HepG2 (cell line): ENCODE measurements around the gene CACTIN. TPM values are rescaled to one million over a fixed set of nuclear protein-coding genes. Genes with fewer than 3 reads are reported as not detected.

Experiments
- ATAC-seq: fragments of 200-7000 bp; cut with Tn5 transposase; 3 replicates; pipeline ENCODE4 v1.9.1; 2020; ENCODE audit warnings: mild to moderate bottlenecking, moderate library complexity
- Bru-seq: library from RNA; stranded (reverse); fragments of 400-500 nt; gene quantifications from one replicate; lab custom pipeline; 2021; lab: Mats Ljungman, UMichigan
- BruChase-seq, 2 experiments: library from RNA; stranded (reverse); fragments of 400-500 nt; gene quantifications; one replicate each; lab custom pipeline; 2021; lab: Mats Ljungman, UMichigan
- BruUV-seq: library from RNA; stranded (reverse); fragments of 400-500 nt; replicated peaks from 2 replicates; lab custom pipeline; 2021; lab: Mats Ljungman, UMichigan
- CTCF ChIA-PET: fragments of 300-600 bp; formaldehyde crosslinking; extraction: SDS; loops from one replicate; lab custom pipeline; 2021; ENCODE audit warnings: low total read pairs, inconsistent platforms, low intra/inter-chr PET ratio; lab: Yijun Ruan, JAX
- POLR2A ChIA-PET: fragments of 350-600 bp; sonication (Branson Sonifier 250); formaldehyde crosslinking; loops from one replicate; lab custom pipeline; 2020; ENCODE audit warnings: antibody characterized with exemption, inconsistent platforms; lab: Yijun Ruan, JAX
- DNase-seq: peaks from one replicate; pipeline ENCODE4 v3.0.0-alpha.2; 2015; ENCODE audit warnings: low spot score
- FAIRE-seq: peaks from 3 replicates; lab custom pipeline; 2011; peaks lifted over from hg19 to GRCh38; lab: Jason Lieb, UNC
- H2AFZ ChIP-seq: one replicate; pipeline ENCODE4 v1.6.1; 2011; ENCODE audit warnings: low read length, inconsistent platforms
- H3K27ac ChIP-seq: fragments of 300-600 bp; 3 replicates; pipeline ENCODE4 v1.8.0; 2011; ENCODE audit warnings: mixed run types, mild to moderate bottlenecking, mixed read lengths, low read length, inconsistent platforms; ENCODE audit not compliant: insufficient read depth; ENCODE audit errors: extremely low read length
- H3K27me3 ChIP-seq, 2 experiments: fragments of 200-600 bp in 1 of 2; 2 replicates in 1 of 2; 3 replicates in 1 of 2; pipeline versions ENCODE4 v1.6.0 to v1.8.0; 2011; ENCODE audit warnings: low read length in 2 of 2, mild to moderate bottlenecking in 2 of 2, moderate library complexity in 2 of 2, inconsistent platforms in 1 of 2; ENCODE audit not compliant: insufficient read depth in 2 of 2, control insufficient read depth in 1 of 2
- H3K36me3 ChIP-seq, 2 experiments: fragments of 200-600 bp in 1 of 2; replicated peaks in 1 of 2; 2 replicates in 1 of 2; 3 replicates in 1 of 2; pipeline versions ENCODE4 v1.5.1 to v1.8.0; 2011; ENCODE audit warnings: low read length in 2 of 2, inconsistent platforms in 1 of 2; ENCODE audit not compliant: insufficient read depth in 2 of 2, control insufficient read depth in 1 of 2
- H3K4me1 ChIP-seq: 2 replicates; pipeline ENCODE4 v1.5.1; 2012; ENCODE audit warnings: low read length, inconsistent platforms; ENCODE audit not compliant: insufficient read depth
- H3K4me2 ChIP-seq: 2 replicates; pipeline ENCODE4 v1.6.0; 2011; ENCODE audit warnings: low read depth, low read length, inconsistent platforms
- H3K4me3 ChIP-seq, 3 experiments: fragments of 200-600 bp in 1 of 3; sonication (generic), shearing (Covaris generic) in 1 of 3; replicated peaks in 1 of 3; 2 replicates each; pipeline ENCODE4 v1.5.1; 2011 to 2016; ENCODE audit warnings: low read length in 3 of 3, inconsistent platforms in 2 of 3, low read depth in 2 of 3, mild to moderate bottlenecking in 2 of 3, control low read depth in 1 of 3, mixed read lengths in 1 of 3; ENCODE audit not compliant: insufficient read depth in 1 of 3
- H3K79me2 ChIP-seq: one replicate; pipeline ENCODE4 v1.6.1; 2011; ENCODE audit warnings: low read length, inconsistent platforms; ENCODE audit not compliant: insufficient read depth
- H3K9ac ChIP-seq: 2 replicates; pipeline ENCODE4 v1.6.0; 2011; ENCODE audit warnings: mild to moderate bottlenecking, low read depth, low read length, inconsistent platforms; ENCODE audit not compliant: insufficient read depth
- H3K9me3 ChIP-seq: 2 replicates; pipeline ENCODE4 v1.5.1; 2012; ENCODE audit warnings: mild to moderate bottlenecking, low read length
- H4K20me1 ChIP-seq: 2 replicates; pipeline ENCODE4 v1.6.0; 2011; ENCODE audit warnings: inconsistent platforms, mild to moderate bottlenecking, low read length, moderate library complexity; ENCODE audit not compliant: insufficient read depth
- ARNT2 ChIP-seq: sonication (generic); formaldehyde crosslinking; IDR thresholded peaks from 2 replicates; pipeline ENCODE4 v1.8.0; 2022; ENCODE audit warnings: mild to moderate bottlenecking, low read depth, missing genetic modification reagents, moderate library complexity
- DMAP1 ChIP-seq: IDR thresholded peaks from 2 replicates; pipeline ENCODE4 v1.6.1; 2016
- GATA4 ChIP-seq: sonication (generic); IDR thresholded peaks from 2 replicates; pipeline ENCODE4 v1.6.1; 2016; ENCODE audit warnings: antibody characterized with exemption, low read depth, borderline replicate concordance
- GFI1 ChIP-seq: sonication (generic); formaldehyde crosslinking; IDR thresholded peaks from 2 replicates; pipeline ENCODE4 v1.5.0; 2020; ENCODE audit warnings: missing genetic modification reagents, mild to moderate bottlenecking, borderline replicate concordance
- MED8 ChIP-seq: sonication (generic); formaldehyde crosslinking; IDR thresholded peaks from 2 replicates; pipeline ENCODE4 v1.8.1; 2023; ENCODE audit warnings: mild to moderate bottlenecking, missing genetic modification reagents; ENCODE audit not compliant: insufficient replicate concordance
- NR2F2 ChIP-seq: IDR thresholded peaks from 2 replicates; pipeline ENCODE4 v1.6.1; 2012; ENCODE audit warnings: low read depth, inconsistent platforms, borderline replicate concordance
- TFAP4 ChIP-seq: sonication (generic); IDR thresholded peaks from 2 replicates; pipeline ENCODE4 v1.6.1; 2016; ENCODE audit warnings: low read depth, borderline replicate concordance
- ZNF30 ChIP-seq: sonication (generic); formaldehyde crosslinking; IDR thresholded peaks from 2 replicates; pipeline ENCODE4 v1.5.0; 2020; ENCODE audit warnings: mild to moderate bottlenecking, missing genetic modification reagents
- ZNF574 ChIP-seq: sonication (generic); formaldehyde crosslinking; IDR thresholded peaks from 2 replicates; pipeline ENCODE4 v1.4.0; 2020; ENCODE audit warnings: missing genetic modification reagents
- ZNF746 ChIP-seq: sonication (generic); formaldehyde crosslinking; IDR thresholded peaks from 2 replicates; pipeline ENCODE4 v1.8.0; 2022; ENCODE audit warnings: mild to moderate bottlenecking, missing genetic modification reagents
- ZNF841 ChIP-seq: sonication (generic); formaldehyde crosslinking; IDR thresholded peaks from 2 replicates; pipeline ENCODE4 v1.8.1; 2023; ENCODE audit warnings: missing genetic modification reagents, borderline replicate concordance
- ZNF891 ChIP-seq: sonication (generic); formaldehyde crosslinking; IDR thresholded peaks from 2 replicates; pipeline ENCODE4 v1.5.0; 2020; ENCODE audit warnings: mild to moderate bottlenecking, missing genetic modification reagents
- WGBS: methylation state at CpG from one replicate; pipeline ENCODE4 v1.1.6; 2017; ENCODE audit warnings: low lambda C conversion rate; 5-methylcytosine and 5-hydroxymethylcytosine counted together
- in situ Hi-C: cut with HindIII; loops from 2 replicates; pipeline ENCODE4 v1.10.0; 2017; ENCODE audit warnings: low pct_unique_long_range_greater_than_20kb; ENCODE audit not compliant: extremely low pct_ligation_motif_present
- intact Hi-C: fragments of 100-400 bp; cut with micrococcal nuclease; formaldehyde crosslinking; loops from one replicate; pipeline ENCODE4 v1.10.0; 2022; ENCODE audit not compliant: unreplicated experiment
- long read RNA-seq, 2 experiments: library from RNA in 1 of 2; library from polyadenylated mRNA in 1 of 2; stranded (forward) in 1 of 2; unstranded in 1 of 2; transcript quantifications; one replicate each; pipeline ENCODE4 v2.0.0, GENCODE V29; 2019 to 2022
- polyA minus RNA-seq, 3 experiments: library from RNA; depleted of rRNA, polyadenylated mRNA; stranded (reverse); fragments of >200 nt; gene quantifications; 2 replicates each; pipeline ENCODE4 v1.2.3, GENCODE V29; 2011; ENCODE audit warnings: low replicate concordance in 1 of 3
- polyA plus RNA-seq, 8 experiments: library from polyadenylated mRNA; depleted of rRNA in 3 of 8; stranded (reverse) in 7 of 8; unstranded in 1 of 8; fragments of >200 nt; fragmentation: Illumina TruSeq in 4 of 8; extraction: Trizol in 4 of 8; gene quantifications; 2 replicates each; pipeline versions ENCODE4 v1.2.1 to v1.2.3, GENCODE V29; 2011 to 2016; ENCODE audit warnings: low read depth in 4 of 8, missing spikeins in 1 of 8, mixed read lengths in 1 of 8; ENCODE audit not compliant: insufficient read depth in 1 of 8
- total RNA-seq, 5 experiments: library from RNA; depleted of rRNA; stranded (reverse); fragments of >200 nt; fragmentation: Illumina TruSeq; extraction: Trizol; gene quantifications; 2 replicates each; pipeline ENCODE4 v1.2.3, GENCODE V29; 2016; ENCODE audit warnings: low read depth in 1 of 5

The CACTIN gene
- total RNA-seq (2016; rRNA removed; fragmentation: Illumina TruSeq; extraction: Trizol) (11.1 and 16.6 TPM in 2 replicates), polyA plus RNA-seq (2011; rRNA removed) (10.0 and 11.5 TPM in 2 replicates), polyA minus RNA-seq (2011; rRNA and poly(A)+ RNA removed; ENCODE audit: low replicate concordance) (9.7 and 19.5 TPM in 2 replicates), Bru-seq, nascent RNA (percentile 48 among the genes with signal in this experiment), BruChase-seq, experiment 1, labeled RNA remaining after a 6-hour chase (percentile 72 among the genes with signal in this experiment), BruChase-seq, experiment 2, labeled RNA remaining after a 2-hour chase (percentile 60 among the genes with signal in this experiment)
- 2.8 and 3.1 TPM in 2 replicates for total RNA-seq (2016; cell fraction: cytosol; rRNA removed; fragmentation: Illumina TruSeq; extraction: Trizol; ENCODE audit: low read depth)
- total RNA-seq (2016; cell fraction: insoluble cytoplasmic fraction; rRNA removed; fragmentation: Illumina TruSeq; extraction: Trizol) = 11.2 and 17.9 TPM in 2 replicates
- total RNA-seq (2016; cell fraction: membrane; rRNA removed; fragmentation: Illumina TruSeq; extraction: Trizol) = 4.7 and 5.6 TPM in 2 replicates
- total RNA-seq (2016; cell fraction: nucleus; rRNA removed; fragmentation: Illumina TruSeq; extraction: Trizol) = 9.0 and 11.6 TPM in 2 replicates
- polyA plus RNA-seq (2011; cell fraction: cytosol; rRNA removed) = 6.6 and 11.2 TPM in 2 replicates
- 31.8 and 41.5 TPM in 2 replicates for polyA plus RNA-seq (2011; cell fraction: nucleus; rRNA removed)
- 5.7 and 5.8 TPM in 2 replicates for polyA plus RNA-seq (2012)
- 1.7 and 1.8 TPM in 2 replicates for polyA plus RNA-seq (2016; cell fraction: cytosol; fragmentation: Illumina TruSeq; extraction: Trizol; ENCODE audit: low read depth)
- polyA plus RNA-seq (2016; cell fraction: insoluble cytoplasmic fraction; fragmentation: Illumina TruSeq; extraction: Trizol; ENCODE audit: low read depth) = 10.2 and 13.0 TPM in 2 replicates
- polyA plus RNA-seq (2016; cell fraction: membrane; fragmentation: Illumina TruSeq; extraction: Trizol; ENCODE audit: low read depth) = 3.7 and 4.0 TPM in 2 replicates
- polyA plus RNA-seq (2016; cell fraction: nucleus; fragmentation: Illumina TruSeq; extraction: Trizol; ENCODE audit: insufficient read depth, low read depth) = 28.6 and 30.2 TPM in 2 replicates
- polyA minus RNA-seq (2011; cell fraction: cytosol; rRNA and poly(A)+ RNA removed) = 5.0 and 5.2 TPM in 2 replicates
- polyA minus RNA-seq (2011; cell fraction: nucleus; rRNA and poly(A)+ RNA removed) = 5.3 and 5.7 TPM in 2 replicates
- long read RNA-seq, experiment 1, partial matches to known transcripts = 0 of 2 reads
- long read RNA-seq, experiment 1, other reads (novel, unspliced or antisense) = 2 of 2 reads
- long read RNA-seq, experiment 2, transcript CACTIN-203 (10 exons, 3,612 nt) = major isoform, 5 of 31 reads
- long read RNA-seq, experiment 2, partial matches to known transcripts = 10 of 31 reads
- long read RNA-seq, experiment 2, other reads (novel, unspliced or antisense) = 13 of 31 reads

GRCh38 chr19:3626473-3627350, at the start of gene CACTIN:
TSS of gene CACTIN (minus strand) at chr19:3626790. CDS start at chr19:3626762, 28 bp downstream.
- POLR2A ChIA-PET = interaction anchor here (1.0 kb wide), 2 partner anchors 19 to 136 kb away, joined by 3 to 6 read pairs; partner anchors contain the start of gene MRPL54
- in situ Hi-C loops = no loop called here
- TF ChIP-seq GATA4 (no peak; the same call in 1 of the 2 replicates), DMAP1 (CRISPR knock-in tag) (peak; percentile 69; the same call in 1 of the 2 replicates), MED8 (CRISPR knock-in tag) (no peak), ZNF574 (CRISPR knock-in tag) (peak; percentile 65), ZNF746 (0 out of 2 replicates have a peak, but pooled peaks have one; percentile 24), TFAP4 (no peak; the same call in 1 of the 2 replicates), ZNF30 (CRISPR knock-in tag) (0 out of 2 replicates have a peak, but pooled peaks have one; percentile 27), ZNF841 (CRISPR knock-in tag) (no peak), ARNT2 (peak; percentile 69; the same call in 1 of the 2 replicates), ZNF891 (CRISPR knock-in tag) (no peak; the same call in 1 of the 2 replicates), NR2F2 (no peak; the same call in 1 of the 2 replicates), GFI1 (CRISPR knock-in tag) (no peak)

More at GRCh38 chr19:3626473-3627350, at the start of gene CACTIN:
- Histone ChIP-seq H3K79me2 (peaks cover 20% of the 10 kb centered on the region), H3K4me3 (peak within 1 kb of the TSS; percentile 86 to 91 (median 89)), H3K9me3 (no peaks in the 10 kb centered on the region), H3K4me2 (peak within 1 kb of the TSS; percentile 90), H3K27me3 (no peaks in the 10 kb centered on the region; a peak in 1 of 5 replicates), H3K9ac (peak within 1 kb of the TSS; percentile 90), H3K36me3 (peaks cover 4 to 7% of the 10 kb centered on the region in 2 experiments; a peak in 2 of 5 replicates), H3K27ac (peak within 1 kb of the TSS; percentile 97), H2AFZ (no peak within 1 kb of the TSS), H3K4me1 (peaks cover 18% of the 10 kb centered on the region), H4K20me1 (peaks cover 8% of the 10 kb centered on the region; the same call in 1 of the 2 replicates)
- intact Hi-C loops = loop anchor here (5.0 kb wide), 1 partner anchor 716 kb away; the partner anchor contains the start of gene MPND
- ATAC-seq (peak; percentile 93), FAIRE-seq (peak; percentile 95), DNase-seq (peak; percentile 97)
- BruUV-seq = no TSS peak
- CTCF ChIA-PET = no interaction called here
- WGBS = 0% methylated on average over 24 of the region's 80 CpGs
